GM12873 (cell line): ENCODE results near the gene CYSTM1.

Experiments
- CTCF ChIP-seq: IDR thresholded peaks from 2 replicates; pipeline ENCODE4 v1.5.1; 2012; ENCODE audit warnings: low read depth, mild to moderate bottlenecking, moderate library complexity, low read length, control low read depth; ENCODE audit not compliant: insufficient read depth; ENCODE audit errors: missing control alignments

CYSTM1 gene

DNA sequence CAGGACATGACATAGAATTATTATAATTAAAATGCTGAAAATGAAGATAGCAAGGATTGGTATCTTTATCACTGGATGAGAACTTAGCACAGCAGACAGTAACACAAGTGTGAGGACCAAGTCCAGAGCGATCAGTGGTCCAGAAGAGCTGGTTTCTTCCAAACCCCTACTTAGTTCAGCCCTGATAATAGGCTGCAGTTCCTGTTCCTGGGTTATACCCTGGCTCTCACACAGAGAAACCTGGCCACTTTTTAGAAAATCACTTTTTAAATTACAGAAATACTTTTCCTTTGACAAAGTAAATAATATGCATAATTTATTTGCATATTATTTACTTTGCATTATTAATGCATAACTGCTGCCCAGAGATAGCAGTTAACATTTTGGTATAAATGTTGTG, 40.3 kb downstream of the CYSTM1 start:
- no peak for TF ChIP-seq CTCF

GRCh38 chr5:140216478-140217074, 41.6 kb downstream of the CYSTM1 start:
- TF ChIP-seq CTCF, result no peak

GRCh38 chr5:140217299-140218026, 42.5 kb downstream of the CYSTM1 start:
- TF ChIP-seq CTCF, result no peak

GRCh38 chr5:140219068-140219991, 44.3 kb downstream of the CYSTM1 start:
- no peak for TF ChIP-seq CTCF

DNA sequence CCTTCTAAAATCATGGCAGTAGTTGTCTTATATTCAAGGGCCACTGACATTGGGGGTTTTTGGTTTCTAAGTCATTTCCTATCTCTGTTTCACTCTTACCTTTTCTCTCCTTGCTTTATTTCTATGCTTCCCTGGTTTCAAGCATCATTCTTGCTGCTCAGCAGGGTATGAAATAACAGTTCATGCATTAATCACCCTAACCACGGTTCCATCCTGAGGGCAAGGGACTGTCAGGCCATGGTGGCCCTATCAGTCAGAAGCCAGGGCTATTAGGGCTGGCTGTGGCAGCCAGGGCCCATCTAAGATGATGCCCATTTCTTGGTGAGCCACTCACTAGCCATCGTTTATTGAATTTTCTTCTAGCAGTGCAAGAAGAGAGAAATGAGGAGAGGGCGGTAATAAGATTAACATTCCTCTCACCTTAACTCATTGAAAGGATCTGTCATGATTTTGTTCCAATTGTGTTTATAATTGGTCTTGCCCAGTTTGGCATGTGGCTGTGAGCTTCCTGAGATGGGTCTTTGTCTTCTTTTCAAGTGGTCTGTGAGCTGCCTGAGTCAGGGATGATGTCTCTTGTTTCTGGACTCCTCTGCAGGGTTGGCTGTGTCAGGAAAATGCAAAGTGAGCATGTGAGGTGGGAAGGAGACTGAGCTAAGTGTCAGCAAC, 45.2 kb downstream of the CYSTM1 start:
- no peak for TF ChIP-seq CTCF

DNA sequence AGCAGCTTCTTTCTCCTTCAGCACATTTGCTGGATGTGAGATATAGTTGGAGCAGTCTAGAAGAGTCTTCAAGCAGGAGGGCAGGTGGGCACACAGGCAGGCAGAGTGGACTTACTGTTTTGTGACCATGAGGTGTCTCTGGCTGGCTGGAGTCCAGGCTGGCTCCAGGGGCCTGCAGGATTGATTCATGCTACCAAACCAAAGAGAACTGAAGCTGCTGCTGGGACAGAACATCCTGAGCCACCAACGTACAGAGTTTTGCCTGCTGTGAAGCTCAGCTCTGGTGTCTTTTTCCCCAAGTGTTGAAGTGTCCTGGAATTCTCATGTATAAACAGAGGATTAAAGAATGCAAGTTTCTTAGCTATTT, 45.7 kb downstream of the CYSTM1 start:
- TF ChIP-seq CTCF, result no peak
